CD14-positive monocyte (primary cell): ENCODE results near the gene EIF4E. TPM values are rescaled to one million over a fixed set of nuclear protein-coding genes. Genes with fewer than 3 reads are reported as not detected.

Source experiments
- DNase-seq, 3 donors: peaks; one replicate each; pipeline ENCODE4 v3.0.0-alpha.2; 2011 to 2022
- H2AFZ ChIP-seq: 2 replicates; pipeline ENCODE4 v1.6.0; 2012; ENCODE audit warnings: mild to moderate bottlenecking, low read depth, low read length, inconsistent platforms; ENCODE audit not compliant: insufficient read depth, poor library complexity, severe bottlenecking
- H3K27ac ChIP-seq, 2 donors: 1 replicate in 1 of 2; 2 replicates in 1 of 2; pipeline ENCODE4 v1.5.1; 2012 to 2013; ENCODE audit warnings: low read length in 2 of 2, control low read depth in 1 of 2, inconsistent platforms in 1 of 2, low read depth in 1 of 2, mild to moderate bottlenecking in 1 of 2
- H3K27me3 ChIP-seq, 2 donors: one replicate each; pipeline versions ENCODE4 v1.6.0 to v1.6.1; 2011 to 2013; ENCODE audit warnings: low read length in 2 of 2; ENCODE audit not compliant: control insufficient read depth in 2 of 2, insufficient read depth in 2 of 2
- H3K36me3 ChIP-seq, 2 donors: replicated peaks in 1 of 2; 1 replicate in 1 of 2; 2 replicates in 1 of 2; pipeline versions ENCODE4 v1.5.1 to v1.6.1; 2012 to 2013; ENCODE audit warnings: low read length in 2 of 2, control low read depth in 1 of 2, inconsistent platforms in 1 of 2, mild to moderate bottlenecking in 1 of 2; ENCODE audit not compliant: insufficient read depth in 2 of 2, control insufficient read depth in 1 of 2
- H3K4me1 ChIP-seq, 2 donors: 1 replicate in 1 of 2; 2 replicates in 1 of 2; pipeline versions ENCODE4 v1.5.1 to v1.6.1; 2012 to 2013; ENCODE audit warnings: low read length in 2 of 2, control low read depth in 1 of 2, inconsistent platforms in 1 of 2, mild to moderate bottlenecking in 1 of 2, moderate library complexity in 1 of 2; ENCODE audit not compliant: insufficient read depth in 2 of 2, control insufficient read depth in 1 of 2
- H3K4me2 ChIP-seq: replicated peaks from 2 replicates; pipeline ENCODE3; 2012; ENCODE audit warnings: low read length, moderate library complexity, mild to moderate bottlenecking; ENCODE audit not compliant: poor library complexity, severe bottlenecking; ENCODE audit errors: extremely low read depth
- H3K4me3 ChIP-seq, 3 experiments: fragments of 200-600 bp in 1 of 3; sonication (generic) in 1 of 3; replicated peaks in 1 of 3; 1 replicate in 2 of 3; 2 replicates in 1 of 3; pipeline ENCODE4 v1.5.1; 2011 to 2013; ENCODE audit warnings: low read length in 3 of 3, mild to moderate bottlenecking in 3 of 3, control low read depth in 2 of 3, low read depth in 2 of 3, inconsistent platforms in 1 of 3, moderate library complexity in 1 of 3
- H3K79me2 ChIP-seq: 2 replicates; pipeline ENCODE4 v1.6.0; 2012; ENCODE audit warnings: mild to moderate bottlenecking, control low read depth, inconsistent platforms, low read length, moderate library complexity; ENCODE audit not compliant: insufficient read depth
- H3K9ac ChIP-seq: 2 replicates; pipeline ENCODE4 v1.6.0; 2017; ENCODE audit warnings: low read length, mild to moderate bottlenecking; ENCODE audit not compliant: insufficient read depth, poor library complexity, severe bottlenecking
- H3K9me3 ChIP-seq, 2 donors: replicated peaks in 1 of 2; 1 replicate in 1 of 2; 2 replicates in 1 of 2; pipeline versions ENCODE4 v1.5.1 to v1.6.1; 2012 to 2013; ENCODE audit warnings: low read length in 2 of 2, control low read depth in 1 of 2; ENCODE audit not compliant: control insufficient read depth in 1 of 2, insufficient read depth in 1 of 2
- H4K20me1 ChIP-seq: 2 replicates; pipeline ENCODE4 v1.6.0; 2012; ENCODE audit warnings: mild to moderate bottlenecking, low read length, control low read depth, moderate library complexity; ENCODE audit not compliant: insufficient read depth
- H3K27ac Mint-ChIP-seq, 7 donors: one replicate each; pipeline ENCODE4 v1.8.0; 2020; ENCODE audit warnings: mild to moderate bottlenecking in 7 of 7, mixed read lengths in 7 of 7, moderate library complexity in 6 of 7, inconsistent platforms in 2 of 7
- H3K27me3 Mint-ChIP-seq, 3 donors: one replicate each; pipeline ENCODE4 v1.8.0; 2021 to 2022; ENCODE audit warnings: low read depth in 3 of 3, mild to moderate bottlenecking in 3 of 3, mixed read lengths in 3 of 3, moderate library complexity in 3 of 3, inconsistent platforms in 1 of 3
- H3K36me3 Mint-ChIP-seq, 2 donors: one replicate each; pipeline ENCODE4 v1.8.0; 2020; ENCODE audit warnings: mixed read lengths in 2 of 2, inconsistent platforms in 1 of 2, mild to moderate bottlenecking in 1 of 2
- H3K4me1 Mint-ChIP-seq: one replicate; pipeline ENCODE4 v1.8.0; 2020; ENCODE audit warnings: mild to moderate bottlenecking, mixed read lengths
- H3K4me3 Mint-ChIP-seq, 2 donors: one replicate each; pipeline ENCODE4 v1.8.0; 2020; ENCODE audit warnings: mild to moderate bottlenecking in 2 of 2, mixed read lengths in 2 of 2, moderate library complexity in 1 of 2
- H3K9me3 Mint-ChIP-seq, 7 donors: one replicate each; pipeline ENCODE4 v1.8.0; 2020 to 2022; ENCODE audit warnings: mixed read lengths in 7 of 7, mild to moderate bottlenecking in 6 of 7, moderate library complexity in 6 of 7, inconsistent platforms in 2 of 7
- WGBS: methylation state at CpG from one replicate; pipeline ENCODE4 v1.1.5; 2013; ENCODE audit warnings: missing lambda C conversion rate; ENCODE audit not compliant: insufficient coverage; 5-methylcytosine and 5-hydroxymethylcytosine counted together
- intact Hi-C, 2 donors: fragments of 100-400 bp; cut with micrococcal nuclease; formaldehyde crosslinking; loops; one replicate each; pipeline versions ENCODE4 v1.15.0 to v1.15.1; 2023
- polyA minus RNA-seq: library from RNA; depleted of rRNA, polyadenylated mRNA; stranded (reverse); fragments of >200 nt; gene quantifications from 2 replicates; pipeline ENCODE4 v1.2.3, GENCODE V29; 2012
- polyA plus RNA-seq, 3 donors: library from polyadenylated mRNA; depleted of rRNA in 1 of 3; unstranded in 2 of 3; stranded (reverse) in 1 of 3; fragments of 300-500 nt in 2 of 3; fragments of >200 nt in 1 of 3; fragmentation: Illumina TruSeq in 2 of 3; gene quantifications; 1 replicate in 2 of 3; 2 replicates in 1 of 3; pipeline ENCODE4 v1.2.3, GENCODE V29; 2012 to 2021
- total RNA-seq, 12 experiments: library from RNA in 1 of 12; stranded (reverse) in 1 of 12; fragments of 120-200 nt in 1 of 12; gene quantifications; one replicate each; pipeline ENCODE4 v1.2.4 and lab custom pipeline; 2013 to 2026; ENCODE audit warnings: mixed read lengths in 6 of 12, inconsistent platforms in 1 of 12
- TF ChIP-seq, protein P1 (sequence below): fragments of 200-600 bp; IDR thresholded peaks from one replicate; pipeline ENCODE4 v1.8.0; 2022; ENCODE audit warnings: antibody characterized with exemption, mild to moderate bottlenecking

Gene EIF4E, protein sequence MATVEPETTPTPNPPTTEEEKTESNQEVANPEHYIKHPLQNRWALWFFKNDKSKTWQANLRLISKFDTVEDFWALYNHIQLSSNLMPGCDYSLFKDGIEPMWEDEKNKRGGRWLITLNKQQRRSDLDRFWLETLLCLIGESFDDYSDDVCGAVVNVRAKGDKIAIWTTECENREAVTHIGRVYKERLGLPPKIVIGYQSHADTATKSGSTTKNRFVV
- total RNA-seq (2013), result 77.4 TPM
- polyA plus RNA-seq (10 to 100 TPM; 25.0 to 50.8 (median 48.6) TPM), polyA minus RNA-seq (30.3 and 37.9 TPM in 2 replicates), total RNA-seq (lab: John Stamatoyannopoulos, UW) (85.6 to 246 (median 129) reads per million in 11 experiments)

DNA sequence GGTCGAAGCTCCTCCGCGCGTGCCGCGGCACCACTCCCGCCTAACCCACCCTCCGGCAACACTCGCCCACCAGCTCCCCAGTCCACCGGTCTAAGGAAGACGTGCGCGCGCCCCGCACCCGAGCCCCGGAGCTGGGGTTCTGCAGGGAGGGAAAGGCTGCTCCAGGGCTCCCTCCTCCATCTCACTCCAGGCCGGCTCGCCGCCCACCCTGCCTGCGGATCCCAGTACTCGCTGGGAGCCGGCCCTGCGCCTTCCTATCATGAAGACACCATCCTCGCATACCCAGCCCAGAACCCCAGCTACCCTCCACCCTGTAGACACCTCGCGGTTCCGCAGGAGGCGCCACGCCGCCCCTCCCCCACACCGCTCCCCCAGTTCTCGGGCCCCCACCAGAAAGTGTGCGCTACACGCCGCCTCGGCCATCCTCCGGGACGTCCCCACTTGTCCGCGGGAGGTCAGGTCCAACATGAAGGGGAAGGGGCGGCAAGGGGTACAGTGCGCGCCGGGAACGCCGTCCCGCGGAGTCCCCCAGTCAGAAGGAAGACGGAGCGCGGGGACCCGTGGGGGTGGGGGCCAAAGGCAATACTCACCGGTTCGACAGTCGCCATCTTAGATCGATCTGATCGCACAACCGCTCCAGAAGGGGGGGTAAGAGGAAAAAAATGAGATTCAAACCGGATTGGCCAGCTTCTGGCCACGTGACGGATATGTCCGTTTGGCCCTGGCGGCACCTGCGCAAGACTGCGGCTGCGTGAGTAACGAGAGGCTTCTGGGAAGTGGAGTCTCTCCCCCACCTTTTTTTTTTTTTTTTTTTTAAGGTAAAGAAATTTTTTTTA is at the start of gene EIF4E:
Gene EIF4E, minus strand, starts transcription at position 629 of the 836 bp plus-strand sequence. Its CDS starts 21 bp downstream, at position 608.
- Mint-ChIP-seq H3K27ac (peak within 1 kb of the TSS; percentile 99 to 100 (median 99)), H3K4me1 (peaks cover 44% of the 10 kb centered on the region), H3K36me3 (peaks cover 9 to 10% of the 10 kb centered on the region in 2 donors), H3K4me3 (peak within 1 kb of the TSS; percentile 94 to 100), H3K9me3 (peaks cover 0 to 2% (median 0%) of the 10 kb centered on the region in 7 donors), H3K27me3 (peaks cover 0 to 2% (median 0%) of the 10 kb centered on the region in 3 donors)
- WGBS, result 0% methylated on average over 43 of the region's 68 CpGs
- Histone ChIP-seq H3K27ac (peak within 1 kb of the TSS; percentile 99 to 100), H3K4me1 (peaks cover 33 to 50% of the 10 kb centered on the region in 2 donors), H3K27me3 (no peaks in the 10 kb centered on the region), H3K4me2 (peak within 1 kb of the TSS; percentile 91), H2AFZ (peak within 1 kb of the TSS; percentile 93), H3K4me3 (peak within 1 kb of the TSS; percentile 67 to 100 (median 76)), H3K36me3 (no peaks in the 10 kb centered on the region), H4K20me1 (peaks cover 28% of the 10 kb centered on the region), H3K79me2 (peaks cover 52% of the 10 kb centered on the region), H3K9ac (peak within 1 kb of the TSS; percentile 98), H3K9me3 (no peaks in the 10 kb centered on the region)
- DNase-seq, result peak; percentile 97 to 98 (median 97)
- intact Hi-C loops, result loop anchor here (5.0 to 10.0 kb wide), 2 partner anchors 66 to 69 kb away; partner anchors contain the start of gene METAP1 (in 2 of the 2)
- TF ChIP-seq, protein P1, sequence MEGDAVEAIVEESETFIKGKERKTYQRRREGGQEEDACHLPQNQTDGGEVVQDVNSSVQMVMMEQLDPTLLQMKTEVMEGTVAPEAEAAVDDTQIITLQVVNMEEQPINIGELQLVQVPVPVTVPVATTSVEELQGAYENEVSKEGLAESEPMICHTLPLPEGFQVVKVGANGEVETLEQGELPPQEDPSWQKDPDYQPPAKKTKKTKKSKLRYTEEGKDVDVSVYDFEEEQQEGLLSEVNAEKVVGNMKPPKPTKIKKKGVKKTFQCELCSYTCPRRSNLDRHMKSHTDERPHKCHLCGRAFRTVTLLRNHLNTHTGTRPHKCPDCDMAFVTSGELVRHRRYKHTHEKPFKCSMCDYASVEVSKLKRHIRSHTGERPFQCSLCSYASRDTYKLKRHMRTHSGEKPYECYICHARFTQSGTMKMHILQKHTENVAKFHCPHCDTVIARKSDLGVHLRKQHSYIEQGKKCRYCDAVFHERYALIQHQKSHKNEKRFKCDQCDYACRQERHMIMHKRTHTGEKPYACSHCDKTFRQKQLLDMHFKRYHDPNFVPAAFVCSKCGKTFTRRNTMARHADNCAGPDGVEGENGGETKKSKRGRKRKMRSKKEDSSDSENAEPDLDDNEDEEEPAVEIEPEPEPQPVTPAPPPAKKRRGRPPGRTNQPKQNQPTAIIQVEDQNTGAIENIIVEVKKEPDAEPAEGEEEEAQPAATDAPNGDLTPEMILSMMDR, result peak; percentile 16

DNA sequence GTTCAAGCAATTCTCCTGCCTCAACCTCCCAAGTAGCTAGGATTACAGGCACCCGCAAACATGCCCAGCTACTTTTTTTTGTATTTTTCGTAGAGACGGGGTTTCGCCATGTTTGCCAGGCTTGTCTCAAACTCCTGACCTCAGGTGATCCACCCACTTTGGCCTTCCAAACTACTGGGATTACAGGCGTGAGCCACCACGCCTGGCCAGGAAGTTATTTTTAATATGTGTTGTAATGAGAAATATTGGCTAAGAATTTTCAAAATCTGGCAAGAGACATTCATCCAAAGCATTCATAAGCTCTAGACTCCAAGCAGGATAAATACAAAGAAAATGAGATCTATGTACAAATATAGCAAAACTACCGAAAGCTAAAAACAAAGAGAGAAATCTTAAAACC is 48.6 kb upstream of the EIF4E start:
- Histone ChIP-seq H4K20me1 (no peaks in the 10 kb centered on the region), H3K27me3 (no peaks in the 10 kb centered on the region), H3K4me3 (no peak overlapping the region), H3K4me1 (no peaks in the 10 kb centered on the region), H3K9ac (no peak overlapping the region), H3K36me3 (no peaks in the 10 kb centered on the region), H2AFZ (no peak overlapping the region), H3K27ac (no peak overlapping the region), H3K79me2 (no peaks in the 10 kb centered on the region), H3K4me2 (no peak overlapping the region), H3K9me3 (no peaks in the 10 kb centered on the region)
- H3K4me3 Mint-ChIP-seq, result no peak overlapping the region
- H3K36me3 Mint-ChIP-seq, result no peaks in the 10 kb centered on the region
- TF ChIP-seq, protein P1, result no peak
- H3K27me3 Mint-ChIP-seq, result peaks cover 0 to 2% (median 1%) of the 10 kb centered on the region in 3 donors
- no peaks in the 10 kb centered on the region for H3K4me1 Mint-ChIP-seq
- peaks cover 0 to 3% (median 0%) of the 10 kb centered on the region in 7 donors for H3K9me3 Mint-ChIP-seq
- 100% methylated on average over 4 of the region's 7 CpGs for WGBS
- DNase-seq, result no peak
- H3K27ac Mint-ChIP-seq, result no peak overlapping the region
- intact Hi-C loops, result no loop called here
